GM21786 (cell line): ENCODE results near the gene NGEF.
"Not testable (repeated sequence)": the region's sequence is repeated elsewhere in the genome, so short reads cannot be mapped to it uniquely, and the experiment has no call there.

Source experiments
- ATAC-seq: cut with Tn5 transposase; IDR thresholded peaks from one replicate; pipeline ENCODE4 v1.9.1; 2021; ENCODE audit not compliant: unreplicated experiment

The NGEF gene

GRCh38 chr2:233013027-233013461 is at the start of gene NGEF:
Gene NGEF, minus strand, starts transcription at chr2:233013256. Its CDS starts 38,366 bp downstream, at chr2:232974890.
- ATAC-seq, result no peak

- no peak for ATAC-seq
Observed at GRCh38 chr2:233062451-233062850, 49.4 kb upstream of the NGEF start.

GRCh38 chr2:233061591-233062450 is 48.8 kb upstream of the NGEF start:
- ATAC-seq, result peak; percentile 22

GRCh38 chr2:233060980-233061590 is 48.0 kb upstream of the NGEF start:
- no peak for ATAC-seq

- no peak for ATAC-seq
Observed at GRCh38 chr2:233060501-233060979, 47.5 kb upstream of the NGEF start.

GRCh38 chr2:233059797-233060500 is 46.9 kb upstream of the NGEF start, which contains the start of gene INPP5D:
Gene INPP5D, plus strand, starts transcription at chr2:233060342. Its CDS starts 137 bp downstream, at chr2:233060479.
- ATAC-seq, result peak; percentile 38

GRCh38 chr2:233059547-233059796 is 46.4 kb upstream of the NGEF start:
- ATAC-seq, result no peak

- ATAC-seq, result no peak
Observed at GRCh38 chr2:233058717-233059546, 45.9 kb upstream of the NGEF start.

GRCh38 chr2:233056961-233057605 is 44.0 kb upstream of the NGEF start:
- no peak for ATAC-seq

- ATAC-seq, result no peak
Observed at GRCh38 chr2:233055362-233055761, 42.3 kb upstream of the NGEF start.

- no peak for ATAC-seq
Observed at GRCh38 chr2:233053928-233054784, 41.1 kb upstream of the NGEF start.

- not testable (repeated sequence) for ATAC-seq
Observed at GRCh38 chr2:233052517-233052916, 39.5 kb upstream of the NGEF start.

- ATAC-seq, result no peak
Observed at GRCh38 chr2:233051241-233052149, 38.4 kb upstream of the NGEF start.

- ATAC-seq, result no peak
Observed at GRCh38 chr2:233049194-233049761, 36.2 kb upstream of the NGEF start.

- no peak for ATAC-seq
Observed at GRCh38 chr2:233048569-233049193, 35.6 kb upstream of the NGEF start.

GRCh38 chr2:233047667-233048066 is 34.6 kb upstream of the NGEF start:
- ATAC-seq, result no peak

- ATAC-seq, result no peak
Observed at GRCh38 chr2:233047206-233047605, 34.1 kb upstream of the NGEF start.
